ENCODE measurements around the gene EXOC1.

Gene EXOC1

DNA sequence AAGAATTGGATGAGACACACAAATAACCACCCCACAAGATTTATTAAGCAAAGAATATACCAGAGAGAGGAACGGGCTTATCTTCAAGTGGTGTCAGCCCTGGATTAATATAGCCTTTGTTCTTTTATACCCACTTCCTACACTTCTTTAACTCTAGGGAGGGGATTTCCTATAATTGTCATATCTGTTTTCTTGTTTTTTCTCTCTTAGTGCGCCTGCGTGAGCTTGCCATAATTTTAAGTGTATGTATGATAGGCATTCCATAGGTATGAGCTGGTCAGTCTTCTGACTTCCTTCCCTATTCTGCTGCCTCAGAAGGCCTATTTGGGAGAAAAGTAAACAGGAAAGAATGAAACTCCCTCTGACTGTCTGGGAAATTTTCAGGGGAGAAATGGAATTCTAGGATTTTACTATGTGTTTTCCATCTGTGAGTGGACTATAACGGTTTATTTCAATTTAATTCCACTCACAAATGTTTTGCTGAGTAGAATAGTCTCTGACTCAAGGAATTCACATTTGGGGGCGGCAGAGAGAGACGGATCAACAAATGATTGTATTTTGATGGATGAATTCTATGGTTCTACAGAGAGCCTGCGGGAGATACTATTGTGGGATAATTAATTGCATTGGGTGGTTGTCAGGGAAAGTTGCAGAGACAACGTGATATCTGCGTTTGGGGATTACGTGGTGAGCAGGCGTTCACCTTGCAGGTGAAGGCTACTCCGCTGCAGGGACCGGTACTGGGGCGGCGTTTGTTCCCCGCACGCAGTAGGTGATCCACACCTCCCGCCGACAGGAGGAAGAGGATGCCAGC lies 94.7 kb downstream of the EXOC1 start:
- no peak for DNase-seq (ENCODE audit: extremely low read depth in 1 of 2, low read depth in 1 of 2)

DNA sequence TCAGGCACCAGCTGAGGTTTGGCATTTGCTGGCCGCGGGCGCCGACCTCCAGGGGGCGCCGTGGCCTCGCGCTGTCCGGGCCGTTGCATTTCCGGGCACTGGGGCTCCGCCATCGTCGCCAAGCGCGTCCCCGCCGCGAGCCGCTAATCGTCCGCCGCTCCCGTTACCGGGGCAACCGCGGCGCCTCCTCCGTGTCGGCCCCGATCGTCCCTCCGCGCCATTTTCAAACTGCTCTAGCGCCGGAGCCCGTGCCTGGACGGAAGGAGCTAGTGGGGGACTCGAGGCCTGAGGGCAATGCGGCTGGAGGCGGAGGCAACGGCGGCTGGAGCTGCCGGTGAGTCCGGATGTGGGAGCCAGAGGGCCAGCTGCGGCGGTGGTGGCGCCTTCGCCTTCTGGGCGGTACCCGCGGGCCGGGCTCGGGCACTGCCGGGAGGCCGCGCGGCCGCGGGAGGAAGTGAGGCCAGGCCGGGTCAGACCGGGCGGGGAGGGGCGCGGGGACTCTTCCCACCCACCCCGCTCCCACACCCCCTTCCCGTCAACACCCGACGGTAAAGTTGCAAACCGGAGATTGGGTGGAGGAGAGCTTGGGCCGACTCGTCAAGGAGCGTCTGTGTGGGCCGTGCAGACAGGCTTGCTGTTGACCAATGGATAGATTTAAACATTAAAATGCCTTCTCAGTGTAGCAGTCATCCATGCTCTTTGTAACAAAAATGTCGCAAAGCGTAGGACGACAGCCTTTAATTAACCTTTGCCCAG lies 95.5 kb downstream of the EXOC1 start, which contains the start of gene CEP135:
Gene CEP135 (plus strand): TSS at position 220 of the 756 bp plus-strand sequence. CDS start 3,186 bp downstream, outside the sequence.
- DNase-seq (ENCODE audit: extremely low read depth in 1 of 2, low read depth in 1 of 2), result peak; percentile 71 to 90

GRCh38 chr4:55949482-55949802 lies 96.0 kb downstream of the EXOC1 start:
- no peak for DNase-seq (ENCODE audit: extremely low read depth in 1 of 2, low read depth in 1 of 2)

- no peak for DNase-seq (ENCODE audit: extremely low read depth in 1 of 2, low read depth in 1 of 2)
Measured at GRCh38 chr4:55951191-55951922, 97.9 kb downstream of the EXOC1 start.
